Tibial artery (tissue), 4 donors: ENCODE results near the gene PPP6R2.

Experiments used
- DNase-seq, 2 donors: peaks; one replicate each; pipeline ENCODE4 v3.0.0-alpha.2; 2019
- H3K27ac ChIP-seq, 2 donors: fragments of 200-600 bp; sonication (generic) in 1 of 2; 1 replicate in 1 of 2; 2 replicates in 1 of 2; pipeline ENCODE4 v1.5.1; 2018 to 2019; ENCODE audit warnings: mild to moderate bottlenecking in 1 of 2
- H3K27me3 ChIP-seq, 2 donors: fragments of 200-600 bp; sonication (generic) in 1 of 2; one replicate each; pipeline versions ENCODE4 v1.5.1 to v1.6.0; 2016 to 2019
- H3K36me3 ChIP-seq, 3 donors: fragments of 200-600 bp; sonication (generic) in 2 of 3; one replicate each; pipeline ENCODE4 v1.5.1; 2016 to 2019; ENCODE audit warnings: mild to moderate bottlenecking in 2 of 3
- H3K4me1 ChIP-seq, 4 donors: fragments of 200-600 bp; sonication (generic) in 2 of 4; 1 replicate in 3 of 4; 2 replicates in 1 of 4; pipeline ENCODE4 v1.5.1; 2016 to 2019
- H3K4me3 ChIP-seq, 2 donors: fragments of 200-600 bp; sonication (generic) in 1 of 2; 1 replicate in 1 of 2; 2 replicates in 1 of 2; pipeline ENCODE4 v1.5.1; 2018 to 2019; ENCODE audit warnings: mild to moderate bottlenecking in 2 of 2
- H3K9me3 ChIP-seq, 3 donors: fragments of 200-600 bp; sonication (generic) in 1 of 3; one replicate each; pipeline ENCODE4 v1.5.1; 2016 to 2019
- CTCF ChIP-seq, 2 experiments: fragments of 200-600 bp in 1 of 2; fragments of 450-650 bp in 1 of 2; IDR thresholded peaks; one replicate each; pipeline ENCODE4 v1.5.1; 2017 to 2019; ENCODE audit warnings: antibody characterized with exemption in 2 of 2, mild to moderate bottlenecking in 1 of 2, moderate library complexity in 1 of 2
- intact Hi-C: fragments of 100-400 bp; cut with DNase I; formaldehyde crosslinking; loops from one replicate; pipeline ENCODE4 v1.15.0; 2023; ENCODE audit warnings: low total_unique reads

The PPP6R2 gene

GRCh38 chr22:50416996-50417395 lies 73.9 kb downstream of the PPP6R2 start:
- DNase-seq: no peak
- intact Hi-C loops: no loop called here

DNA sequence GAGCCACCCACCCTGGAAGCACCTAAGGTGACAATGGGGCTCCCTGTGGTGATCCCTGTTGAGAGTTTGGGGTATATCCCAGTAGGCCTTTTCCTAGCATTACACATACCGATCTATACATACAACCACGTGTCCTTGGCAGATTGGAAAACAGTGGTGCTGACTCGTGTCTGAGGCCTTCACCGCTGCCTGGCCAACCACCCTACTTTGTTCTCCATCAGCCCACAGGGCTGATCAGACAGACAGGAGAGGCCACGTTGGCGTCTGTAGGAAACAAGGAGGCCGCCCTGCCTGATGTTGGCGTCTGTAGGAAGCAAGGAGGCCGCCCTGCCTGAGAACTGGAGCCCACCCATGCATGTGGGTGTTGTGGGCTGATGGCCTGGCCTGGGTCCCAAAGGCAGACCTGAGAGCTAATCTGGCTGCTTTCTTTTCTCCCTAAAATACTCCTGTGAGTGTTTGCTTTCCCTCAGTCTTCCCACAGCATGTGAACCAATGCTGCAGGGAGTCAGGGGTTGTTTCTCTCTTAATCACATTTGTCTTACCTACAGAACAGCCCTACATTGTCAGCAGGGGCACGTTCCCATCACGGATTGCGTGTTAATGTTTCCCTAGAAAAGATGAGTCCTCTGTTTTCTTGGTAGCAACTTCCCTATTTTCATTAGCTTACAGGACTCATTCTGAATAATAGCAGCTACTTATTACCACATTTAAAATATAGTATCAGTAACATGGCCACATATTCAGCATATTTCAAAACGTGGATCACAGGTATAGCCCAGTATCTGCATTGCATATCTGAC lies 74.5 kb downstream of the PPP6R2 start:
- no peak for DNase-seq
- Histone ChIP-seq H3K27me3 (no peaks in the 10 kb centered on the region), H3K9me3 (no peaks in the 10 kb centered on the region), H3K36me3 (peaks cover 68 to 98% (median 88%) of the 10 kb centered on the region in 3 donors), H3K4me3 (no peak overlapping the region), H3K4me1 (no peaks in the 10 kb centered on the region), H3K27ac (no peak overlapping the region)
- no peak for TF ChIP-seq CTCF (IDR thresholded peaks at IDR 0.05)
- intact Hi-C loops: no loop called here

More at GRCh38 chr22:50416996-50417395, 73.9 kb downstream of the PPP6R2 start:
- Histone ChIP-seq H3K36me3 (peaks cover 62 to 92% (median 82%) of the 10 kb centered on the region in 3 donors), H3K4me3 (no peak overlapping the region), H3K27me3 (no peaks in the 10 kb centered on the region), H3K27ac (no peak overlapping the region), H3K4me1 (peaks cover 0 to 3% (median 0%) of the 10 kb centered on the region in 4 donors), H3K9me3 (no peaks in the 10 kb centered on the region)
- no peak for TF ChIP-seq CTCF (IDR thresholded peaks at IDR 0.05)

DNA sequence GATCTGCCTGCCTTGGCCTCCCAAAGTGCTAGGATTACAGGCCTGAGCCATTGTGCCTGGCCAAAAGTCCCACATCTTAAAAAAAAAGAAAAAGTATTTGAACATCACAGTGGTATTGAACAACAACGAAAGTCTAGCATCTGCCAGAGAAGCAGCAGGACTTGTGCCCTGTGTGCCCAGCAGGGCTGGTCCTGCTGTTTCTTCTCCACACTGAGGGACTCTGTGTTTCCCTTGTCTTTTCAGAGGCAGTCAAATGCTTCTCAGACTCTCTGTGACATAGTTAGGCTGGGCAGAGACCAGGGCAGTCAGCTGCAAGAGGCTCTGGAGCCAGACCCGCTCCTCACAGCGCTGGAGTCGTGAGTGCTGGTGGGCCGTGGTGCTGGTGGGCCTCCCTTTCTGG lies 75.5 kb downstream of the PPP6R2 start:
- no peak for TF ChIP-seq CTCF (IDR thresholded peaks at IDR 0.05)
- no peak overlapping the region for H3K4me3 ChIP-seq
- H3K4me1 ChIP-seq: no peaks in the 10 kb centered on the region
- H3K9me3 ChIP-seq: no peaks in the 10 kb centered on the region
- DNase-seq: no peak
- no peaks in the 10 kb centered on the region for H3K27me3 ChIP-seq
- H3K36me3 ChIP-seq: peaks cover 77 to 99% (median 97%) of the 10 kb centered on the region in 3 donors
- intact Hi-C loops: no loop called here
- H3K27ac ChIP-seq: no peak overlapping the region

DNA sequence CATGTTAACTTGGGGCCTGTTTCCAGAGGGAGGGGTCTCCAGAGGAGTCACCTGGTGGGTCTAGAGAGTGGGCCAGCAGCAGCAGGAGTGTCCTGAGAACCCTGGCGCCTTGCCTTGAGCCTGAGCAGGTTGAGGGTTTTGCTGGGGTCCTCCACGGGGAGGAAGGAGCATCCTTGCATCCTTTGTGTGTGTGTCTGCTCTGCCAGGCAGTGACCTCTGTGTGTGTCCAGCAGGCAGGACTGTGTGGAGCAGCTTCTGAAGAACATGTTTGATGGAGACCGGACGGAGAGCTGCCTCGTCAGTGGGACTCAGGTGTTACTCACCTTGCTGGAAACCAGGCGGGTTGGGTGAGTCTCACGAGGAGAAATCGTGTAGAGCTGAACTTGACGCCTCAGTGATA lies 76.0 kb downstream of the PPP6R2 start:
- H3K27me3 ChIP-seq: no peaks in the 10 kb centered on the region
- DNase-seq: no peak
- H3K27ac ChIP-seq: no peak overlapping the region
- H3K4me1 ChIP-seq: no peaks in the 10 kb centered on the region
- H3K9me3 ChIP-seq: no peaks in the 10 kb centered on the region
- H3K4me3 ChIP-seq: no peak overlapping the region
- no peak for TF ChIP-seq CTCF (IDR thresholded peaks at IDR 0.05)
- intact Hi-C loops: no loop called here
- peaks cover 82 to 99% (median 97%) of the 10 kb centered on the region in 3 donors for H3K36me3 ChIP-seq

DNA sequence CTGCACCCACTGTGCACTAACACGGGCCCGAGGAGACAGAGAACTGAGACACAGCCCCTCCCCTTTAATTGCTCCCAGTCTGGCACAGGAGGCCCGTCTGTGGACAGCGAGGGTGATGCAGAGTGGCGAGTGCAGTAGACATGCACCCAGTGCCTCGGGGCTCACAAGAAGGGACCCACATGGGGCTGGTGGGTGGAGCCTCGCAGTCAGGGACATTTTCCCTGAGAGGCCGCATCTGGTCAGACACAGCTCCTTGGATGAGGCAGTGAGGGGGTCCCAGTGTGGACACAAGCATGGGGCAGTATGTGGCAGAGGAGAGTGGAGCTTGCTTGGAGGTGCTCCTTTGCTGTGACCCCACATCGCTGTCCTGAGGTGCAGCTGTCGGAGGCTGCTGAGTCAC lies 76.9 kb downstream of the PPP6R2 start:
- intact Hi-C loops: no loop called here
- Histone ChIP-seq H3K27ac (no peak overlapping the region), H3K36me3 (peaks cover 83 to 97% (median 91%) of the 10 kb centered on the region in 3 donors), H3K4me1 (no peaks in the 10 kb centered on the region), H3K27me3 (no peaks in the 10 kb centered on the region), H3K9me3 (no peaks in the 10 kb centered on the region), H3K4me3 (no peak overlapping the region)
- no peak for DNase-seq
- TF ChIP-seq CTCF (IDR thresholded peaks at IDR 0.05): no peak
